SK-N-MC (cell line): ENCODE results near the gene BACH1.

Experiments
- EZH2 ChIP-seq: fragments of 200-600 bp; sonication (generic); IDR thresholded peaks from one replicate; pipeline ENCODE4 v1.6.1; 2017; ENCODE audit warnings: antibody characterized with exemption
- FOXP2 ChIP-seq: optimal IDR thresholded peaks from 2 replicates; pipeline ENCODE3; 2011; ENCODE audit warnings: mild to moderate bottlenecking, moderate library complexity; ENCODE audit not compliant: insufficient read depth; ENCODE audit errors: extremely low read length, control extremely low read depth

- TF ChIP-seq EZH2: no peak
- TF ChIP-seq FOXP2: no peak
These were observed 53.0 kb downstream of the BACH1 start for GRCh38 chr21:29351691-29352090.
